Mucosa of descending colon (tissue), 3 donors: ENCODE results near the gene PNMA8A. TPM values are rescaled to one million over a fixed set of nuclear protein-coding genes. Genes with fewer than 3 reads are reported as not detected.

Source experiments
- ATAC-seq: fragments of 200-7000 bp; cut with Tn5 transposase; one replicate; pipeline ENCODE4 v1.9.1; 2020; ENCODE audit warnings: mild to moderate bottlenecking, moderate library complexity
- DNase-seq, 3 donors: peaks; one replicate each; pipeline ENCODE4 v3.0.0-alpha.2; 2020
- H3K36me3 ChIP-seq: fragments of 200-600 bp; one replicate; pipeline ENCODE4 v1.8.0; 2021; ENCODE audit warnings: low read depth, mild to moderate bottlenecking
- H3K4me1 ChIP-seq: fragments of 200-600 bp; one replicate; pipeline ENCODE4 v1.8.0; 2021; ENCODE audit warnings: low read depth, mild to moderate bottlenecking
- H3K4me3 ChIP-seq: fragments of 200-600 bp; one replicate; pipeline ENCODE4 v1.8.0; 2021; ENCODE audit warnings: mild to moderate bottlenecking
- H3K9me3 ChIP-seq: fragments of 200-600 bp; one replicate; pipeline ENCODE4 v1.8.0; 2021; ENCODE audit warnings: mild to moderate bottlenecking
- intact Hi-C, 2 donors: fragments of 100-400 bp; cut with DNase I in 1 of 2; cut with micrococcal nuclease in 1 of 2; formaldehyde crosslinking; loops; one replicate each; pipeline versions ENCODE4 v1.11.0 to v1.11.1; 2022; cut with DNase I, micrococcal nuclease
- total RNA-seq, 3 donors: library from RNA; stranded (reverse); fragmentation: NEBNext Ultra II Directional in 2 of 3; extraction: Animal tissue kit (Norgen Biotek cat#: 25700) in 2 of 3; gene quantifications; one replicate each; pipeline versions ENCODE4 v1.2.1 to v1.2.4, GENCODE V29; 2021 to 2023
- TF ChIP-seq, protein P1 (sequence below): fragments of 200-600 bp; IDR thresholded peaks from one replicate; pipeline ENCODE4 v1.8.0; 2022; ENCODE audit warnings: antibody characterized with exemption, mild to moderate bottlenecking
- donor health status: DM: no; HTN: no; CAD: no; lungs with moderate emphysema.
- donor health status: DM: no; HTN: no; CAD: no.
- donor health status: DM: no; HTN: yes; CAD: no.

PNMA8A gene
- total RNA-seq, 3 donors from 2014 or later = 0.20 to 3.2 (median 0.80) TPM

DNA sequence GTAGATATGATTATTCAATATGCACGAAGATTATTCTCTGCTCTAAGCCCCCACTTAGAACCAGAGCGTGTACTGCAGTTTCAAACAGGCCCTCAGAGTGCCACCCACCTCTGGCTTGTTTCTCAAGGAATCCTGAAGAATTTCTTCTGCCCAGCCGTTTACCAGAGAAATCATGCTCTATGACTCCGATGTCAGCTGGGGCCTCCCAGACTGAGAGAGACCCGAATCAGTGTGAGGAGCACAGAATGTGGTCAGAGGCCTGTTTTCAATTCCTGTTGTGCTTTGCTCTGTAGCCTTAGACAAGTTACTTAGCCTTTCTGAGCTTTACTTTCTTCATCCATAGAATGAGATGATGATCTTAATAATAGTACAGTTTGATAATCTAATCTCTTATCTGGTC is 48.2 kb downstream of the PNMA8A start:
- Histone ChIP-seq H3K4me1 (no peaks in the 10 kb centered on the region), H3K9me3 (no peaks in the 10 kb centered on the region), H3K36me3 (no peaks in the 10 kb centered on the region), H3K4me3 (no peak overlapping the region)
- intact Hi-C loops = no loop called here
- ATAC-seq (no peak), DNase-seq (no peak)
- TF ChIP-seq, protein P1, sequence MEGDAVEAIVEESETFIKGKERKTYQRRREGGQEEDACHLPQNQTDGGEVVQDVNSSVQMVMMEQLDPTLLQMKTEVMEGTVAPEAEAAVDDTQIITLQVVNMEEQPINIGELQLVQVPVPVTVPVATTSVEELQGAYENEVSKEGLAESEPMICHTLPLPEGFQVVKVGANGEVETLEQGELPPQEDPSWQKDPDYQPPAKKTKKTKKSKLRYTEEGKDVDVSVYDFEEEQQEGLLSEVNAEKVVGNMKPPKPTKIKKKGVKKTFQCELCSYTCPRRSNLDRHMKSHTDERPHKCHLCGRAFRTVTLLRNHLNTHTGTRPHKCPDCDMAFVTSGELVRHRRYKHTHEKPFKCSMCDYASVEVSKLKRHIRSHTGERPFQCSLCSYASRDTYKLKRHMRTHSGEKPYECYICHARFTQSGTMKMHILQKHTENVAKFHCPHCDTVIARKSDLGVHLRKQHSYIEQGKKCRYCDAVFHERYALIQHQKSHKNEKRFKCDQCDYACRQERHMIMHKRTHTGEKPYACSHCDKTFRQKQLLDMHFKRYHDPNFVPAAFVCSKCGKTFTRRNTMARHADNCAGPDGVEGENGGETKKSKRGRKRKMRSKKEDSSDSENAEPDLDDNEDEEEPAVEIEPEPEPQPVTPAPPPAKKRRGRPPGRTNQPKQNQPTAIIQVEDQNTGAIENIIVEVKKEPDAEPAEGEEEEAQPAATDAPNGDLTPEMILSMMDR = no peak

DNA sequence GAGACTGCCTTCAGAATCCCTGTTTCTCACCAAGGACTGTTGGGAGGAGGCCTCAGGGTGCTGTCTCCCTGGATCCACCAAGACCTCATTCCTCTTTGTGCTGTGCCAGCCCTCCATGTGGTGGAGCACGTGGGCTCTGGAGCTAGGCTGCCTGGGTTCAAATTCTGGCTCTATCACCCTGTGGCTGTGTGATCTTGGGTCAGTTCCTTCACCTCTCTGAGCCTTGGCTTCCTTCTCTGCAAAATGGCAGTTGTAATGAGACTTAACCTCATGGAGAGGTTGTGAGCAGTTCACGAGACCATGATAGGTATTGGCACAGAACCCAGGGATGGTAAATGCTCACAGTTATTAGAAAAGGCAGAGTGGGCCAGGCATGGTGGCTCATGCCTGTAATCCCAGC is 49.0 kb downstream of the PNMA8A start:
- Histone ChIP-seq H3K36me3 (no peaks in the 10 kb centered on the region), H3K4me1 (no peaks in the 10 kb centered on the region), H3K4me3 (no peak overlapping the region), H3K9me3 (no peaks in the 10 kb centered on the region)
- ATAC-seq (no peak), DNase-seq (no peak)
- TF ChIP-seq, protein P1 = no peak
- intact Hi-C loops = no loop called here

DNA sequence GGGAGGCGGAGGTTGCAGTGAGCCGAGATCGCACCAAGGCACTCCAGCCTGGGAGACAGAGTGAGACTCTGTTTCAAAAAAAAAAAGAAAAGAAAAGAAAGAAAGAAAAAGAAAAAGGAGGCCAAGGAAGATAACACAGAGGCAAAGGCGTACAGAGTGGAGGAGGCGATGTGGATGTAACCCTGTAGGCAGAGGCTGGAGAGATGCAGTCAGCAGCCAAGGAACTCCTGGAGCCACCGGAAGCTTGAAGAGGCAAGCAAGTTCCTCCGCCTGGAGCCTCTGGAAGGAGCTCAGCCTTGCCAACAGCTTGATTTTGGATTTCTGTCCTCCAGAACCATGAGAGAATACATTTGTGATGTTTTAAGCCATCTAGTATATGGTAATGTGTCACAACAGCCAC is 51.3 kb downstream of the PNMA8A start:
- intact Hi-C loops = no loop called here

More for the DNA sequence above, 51.3 kb downstream of the PNMA8A start:
- ATAC-seq (no peak), DNase-seq (no peak)
- no peak overlapping the region for H3K4me3 ChIP-seq
- H3K9me3 ChIP-seq = no peaks in the 10 kb centered on the region
- H3K4me1 ChIP-seq = peaks cover 8% of the 10 kb centered on the region
- no peaks in the 10 kb centered on the region for H3K36me3 ChIP-seq
- TF ChIP-seq, protein P1 = no peak

Other genes with a start within 250 kb of the PNMA8A start
- gene IGFL1, start 241.8 kb downstream of the PNMA8A start, total RNA-seq = not detected
- 10 to 100 TPM in 2 of 3 donors, 1 to 10 TPM in 1; 4.9 to 96.1 (median 19.0) TPM for gene HIF3A, start 174.5 kb downstream of the PNMA8A start, total RNA-seq
- gene PPP5C, start 124.5 kb downstream of the PNMA8A start, total RNA-seq = 10 to 100 TPM; 55.3 to 71.6 (median 59.4) TPM
- gene CCDC8, start 58.0 kb downstream of the PNMA8A start, total RNA-seq = 1 to 10 TPM in 2 of 3 donors, under 1 TPM in 1; 0.75 to 3.4 (median 1.7) TPM
- gene PNMA8C, start 42.6 kb downstream of the PNMA8A start, total RNA-seq = under 1 TPM in 1 of 3 donors, not detected in 2; 0.57 TPM
- gene PNMA8B, start 24.3 kb upstream of the PNMA8A start, total RNA-seq = 1 to 10 TPM in 1 of 3 donors, under 1 TPM in 2; 0.12 to 2.3 (median 0.36) TPM
- 100 to 1,000 TPM; 241 to 325 (median 252) TPM for gene CALM3, start 129.8 kb upstream of the PNMA8A start, total RNA-seq
- 1 to 10 TPM in 2 of 3 donors, under 1 TPM in 1; 0.49 to 2.4 (median 2.1) TPM for gene PTGIR, start 153.5 kb upstream of the PNMA8A start, total RNA-seq
- gene GNG8, start 164.6 kb upstream of the PNMA8A start, total RNA-seq = 1 to 10 TPM in 1 of 3 donors, not detected in 2; 2.3 TPM
- 10 to 100 TPM in 1 of 3 donors, 1 to 10 TPM in 2; 1.9 to 60.9 (median 3.4) TPM for gene DACT3, start 189.6 kb upstream of the PNMA8A start, total RNA-seq
- 10 to 100 TPM; 52.5 to 70.5 (median 62.9) TPM for gene PRKD2, start 245.6 kb upstream of the PNMA8A start, total RNA-seq